Measurements from ENCODE around the gene SLAMF7. TPM values are rescaled to one million over a fixed set of nuclear protein-coding genes. Genes with fewer than 3 reads are reported as not detected.

SLAMF7 gene
- total and polyA plus RNA-seq, 2 of the 8 experiments (the other 6 are each of a cell fraction or from before 2014, with no cell fraction given), result not detected

DNA sequence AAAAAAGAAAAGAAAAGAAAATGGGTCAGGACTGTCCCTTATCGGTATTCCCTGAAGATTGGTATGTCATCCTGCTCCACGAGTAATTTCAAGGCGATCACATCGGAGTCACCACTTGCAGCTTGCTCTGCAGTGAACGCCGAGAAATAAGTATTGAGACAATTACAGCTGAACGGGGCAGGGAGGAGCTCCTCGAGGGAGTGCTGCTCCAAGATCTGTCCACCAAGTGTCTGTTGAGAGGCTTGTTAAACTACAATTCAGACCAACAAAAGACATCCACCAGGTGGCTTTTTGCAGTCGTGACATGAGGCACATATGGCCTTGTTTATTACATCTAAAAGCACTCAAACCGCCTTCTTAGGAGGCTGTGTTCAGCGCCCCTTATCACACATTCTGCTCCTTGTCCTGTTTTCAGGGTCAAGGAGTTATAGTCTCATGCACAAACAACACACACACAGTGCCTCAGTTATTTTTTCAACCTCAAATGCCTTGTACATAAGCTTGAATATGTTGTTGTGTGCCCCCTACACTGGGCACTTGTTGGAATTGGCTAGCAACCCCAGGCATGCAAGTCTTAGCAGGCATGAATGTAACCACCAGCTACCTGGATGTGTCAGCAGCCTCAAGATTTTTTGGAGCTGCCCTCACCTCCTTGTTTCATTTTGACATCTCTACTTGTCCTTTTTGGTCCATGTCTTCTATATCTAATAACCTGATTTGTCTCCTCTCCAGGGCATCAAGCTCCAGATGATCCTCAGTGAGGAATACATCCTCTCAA lies 14.4 kb upstream of the SLAMF7 start:
- Histone ChIP-seq H3K27me3 (replicated peaks in 1 of 4; ENCODE audit: control insufficient read depth in 3 of 4, extremely low read depth in 1 of 4, insufficient read depth in 3 of 4, low read length in 3 of 4) (no peaks in the 10 kb centered on the region), H3K4ac (replicated peaks; ENCODE audit: insufficient read length, low read depth, low read length) (no peak overlapping the region), H3K9me3 (ENCODE audit: insufficient read depth in 2 of 2, low read depth in 1 of 2, low read length in 1 of 2) (no peaks in the 10 kb centered on the region; a peak in 1 of 4 replicates), H4K20me1 (replicated peaks in 1 of 2; ENCODE audit: control insufficient read depth in 1 of 2, insufficient read depth in 2 of 2, low read length in 2 of 2) (no peaks in the 10 kb centered on the region), H3K18ac (ENCODE audit: extremely low read depth, low read length) (no peak overlapping the region), H3K23me2 (ENCODE audit: low read depth, low read length) (no peaks in the 10 kb centered on the region), H3K27ac (ENCODE audit: low read depth, low read length) (no peak overlapping the region), H2BK12ac (ENCODE audit: low read depth, low read length) (no peak overlapping the region), H2BK20ac (ENCODE audit: low read length) (0 out of 2 replicates have a peak overlapping the region, but pooled peaks have one; percentile 66), H3K14ac (ENCODE audit: insufficient read length) (no peak overlapping the region), H3K23ac (ENCODE audit: insufficient read length) (no peak overlapping the region), H3K4me2 (ENCODE audit: insufficient read depth in 1 of 2, low read depth in 2 of 2, low read length in 2 of 2) (no peak overlapping the region), H3K79me2 (ENCODE audit: control insufficient read depth in 1 of 2, insufficient read depth in 2 of 2, low read length in 2 of 2) (no peaks in the 10 kb centered on the region), H2BK120ac (replicated peaks; ENCODE audit: low read depth, low read length) (no peak overlapping the region), H3K36me3 (ENCODE audit: control insufficient read depth in 2 of 4, insufficient read depth in 4 of 4, low read length in 3 of 4) (no peaks in the 10 kb centered on the region; a peak in 1 of 8 replicates), H3K79me1 (ENCODE audit: low read depth, low read length) (no peaks in the 10 kb centered on the region), H4K8ac (ENCODE audit: extremely low read depth, insufficient read depth, low read length) (no peak overlapping the region), H3K9ac (replicated peaks in 1 of 4; ENCODE audit: extremely low read depth in 1 of 4, low read depth in 3 of 4, low read length in 3 of 4) (no peak overlapping the region), H3K56ac (replicated peaks; ENCODE audit: insufficient read length, low read depth, low read length) (no peak overlapping the region), H3K4me1 (replicated peaks in 1 of 4; ENCODE audit: control insufficient read depth in 3 of 4, insufficient read depth in 4 of 4, low read length in 3 of 4) (peaks cover 0 to 5% (median 2%) of the 10 kb centered on the region in 4 experiments; a peak in 3 of 7 replicates), H2AFZ (ENCODE audit: low read length) (0 out of 2 replicates have a peak overlapping the region, but pooled peaks have one; percentile 29), H3K4me3 (ENCODE audit: extremely low read depth in 1 of 4, insufficient read depth in 2 of 4, low read depth in 3 of 4, low read length in 4 of 4) (no peak overlapping the region), H4K91ac (replicated peaks; ENCODE audit: insufficient read length, low read length) (no peak overlapping the region), H2BK15ac (ENCODE audit: low read length) (no peak overlapping the region), H2BK5ac (ENCODE audit: low read depth, low read length) (no peak overlapping the region), H4K5ac (ENCODE audit: insufficient read length, low read depth, low read length) (no peak overlapping the region), H2AK5ac (ENCODE audit: low read depth, low read length) (no peak overlapping the region)
- DNase-seq (ENCODE audit: low read depth in 1 of 2, low spot score in 2 of 2) (no peak), FAIRE-seq (no peak)
- ChIA-PET POLR2A (ENCODE audit: partially characterized antibody) (interaction anchor here (1.0 to 1.6 kb wide), 3 partner anchors 12 to 257 kb away, joined by 3 to 5 read pairs (median 3); no protein-coding TSS in a partner anchor), CTCF (ENCODE audit: partially characterized antibody) (interaction anchor here (0.7 to 6.8 kb wide), 23 partner anchors 9 to 374 kb away, joined by 3 to 41 read pairs (median 4); partner anchors contain the start of genes CD48 and ITLN2)
- 88% methylated on average over 11 of the region's 11 CpGs; no CpG with 5 or more reads in 1 of the 2 experiments for WGBS, 2 experiments (ENCODE audit: extremely low coverage in 1 of 2, insufficient coverage in 1 of 2, insufficient read length in 1 of 2, insufficient replicate concordance in 2 of 2, low coverage in 1 of 2, low lambda C conversion rate in 2 of 2, missing lambda C conversion rate in 1 of 2)
- TF ChIP-seq, protein P1, sequence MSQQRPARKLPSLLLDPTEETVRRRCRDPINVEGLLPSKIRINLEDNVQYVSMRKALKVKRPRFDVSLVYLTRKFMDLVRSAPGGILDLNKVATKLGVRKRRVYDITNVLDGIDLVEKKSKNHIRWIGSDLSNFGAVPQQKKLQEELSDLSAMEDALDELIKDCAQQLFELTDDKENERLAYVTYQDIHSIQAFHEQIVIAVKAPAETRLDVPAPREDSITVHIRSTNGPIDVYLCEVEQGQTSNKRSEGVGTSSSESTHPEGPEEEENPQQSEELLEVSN (IDR thresholded peaks at IDR 0.05), result no peak
- peak in 1 of 3 experiments; percentile 2; a peak in 1 of 4 replicates for TF ChIP-seq CTCF (IDR thresholded peaks at IDR 0.05; ENCODE audit: control extremely low read depth in 1 of 3, insufficient read depth in 1 of 3, low read depth in 1 of 3, low read length in 3 of 3)
- TF ChIP-seq JUN (IDR thresholded peaks at IDR 0.05; ENCODE audit: low read depth, low read length), result no peak
- no peak for TF ChIP-seq USF2 (IDR thresholded peaks at IDR 0.05; ENCODE audit: low read length)
- no peak for TF ChIP-seq PHF8 (conservative IDR thresholded peaks at IDR 0.05; ENCODE audit: low read depth, low read length)

Measured in H1 (cell line).